ENCODE data around the gene CREBL2.
"Not testable (repeated sequence)": the region's sequence is repeated elsewhere in the genome, so short reads cannot be mapped to it uniquely, and the experiment has no call there.

CREBL2 gene, protein sequence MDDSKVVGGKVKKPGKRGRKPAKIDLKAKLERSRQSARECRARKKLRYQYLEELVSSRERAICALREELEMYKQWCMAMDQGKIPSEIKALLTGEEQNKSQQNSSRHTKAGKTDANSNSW

GRCh38 chr12:12611512-12612306 lies at the start of gene CREBL2:
Gene CREBL2, plus strand, starts transcription at chr12:12611876. Its CDS starts 297 bp downstream, at chr12:12612173.
- DNase-seq = peak; percentile 70 to 85

DNA sequence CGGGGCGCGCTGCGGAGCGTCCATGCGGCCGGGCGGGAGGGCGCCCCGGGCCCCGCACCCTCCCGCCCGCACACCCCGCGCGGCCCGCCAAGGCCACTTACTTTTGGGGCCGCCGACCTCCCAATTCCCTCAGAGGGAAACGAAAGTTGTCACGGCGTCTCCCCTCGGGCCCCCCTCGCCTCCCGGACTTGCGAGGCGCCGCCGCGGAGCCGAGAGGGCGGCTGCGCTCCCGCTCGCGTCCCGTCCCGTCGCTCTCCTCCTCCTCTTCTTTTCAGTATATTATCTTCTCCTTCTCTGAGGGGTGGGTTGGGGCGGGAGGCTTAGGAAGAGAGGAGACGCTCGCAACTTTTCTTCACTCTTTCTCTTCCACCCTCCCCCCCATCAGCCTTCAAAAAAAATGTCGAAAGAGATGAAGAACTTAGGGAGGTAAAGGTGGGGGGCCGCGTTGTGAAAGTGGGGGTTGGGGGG lies 49.6 kb upstream of the CREBL2 start:
- DNase-seq = no peak

GRCh38 chr12:12562585-12563261 lies 49.0 kb upstream of the CREBL2 start, which contains the start of gene DUSP16:
Gene DUSP16, minus strand, starts transcription at chr12:12562863. Its CDS starts 41,765 bp downstream, at chr12:12521098.
- DNase-seq = peak; percentile 46 to 55

GRCh38 chr12:12563290-12563928 lies 48.3 kb upstream of the CREBL2 start:
- DNase-seq = no peak

GRCh38 chr12:12564911-12565310 lies 46.8 kb upstream of the CREBL2 start:
- no peak for DNase-seq

GRCh38 chr12:12565971-12566370 lies 45.7 kb upstream of the CREBL2 start:
- DNase-seq = not testable (repeated sequence)

GRCh38 chr12:12572659-12573058 lies 39.0 kb upstream of the CREBL2 start:
- no peak for DNase-seq

GRCh38 chr12:12577786-12578185 lies 33.9 kb upstream of the CREBL2 start:
- DNase-seq = no peak

GRCh38 chr12:12580716-12581115 lies 31.0 kb upstream of the CREBL2 start:
- DNase-seq = not testable (repeated sequence)

DNA sequence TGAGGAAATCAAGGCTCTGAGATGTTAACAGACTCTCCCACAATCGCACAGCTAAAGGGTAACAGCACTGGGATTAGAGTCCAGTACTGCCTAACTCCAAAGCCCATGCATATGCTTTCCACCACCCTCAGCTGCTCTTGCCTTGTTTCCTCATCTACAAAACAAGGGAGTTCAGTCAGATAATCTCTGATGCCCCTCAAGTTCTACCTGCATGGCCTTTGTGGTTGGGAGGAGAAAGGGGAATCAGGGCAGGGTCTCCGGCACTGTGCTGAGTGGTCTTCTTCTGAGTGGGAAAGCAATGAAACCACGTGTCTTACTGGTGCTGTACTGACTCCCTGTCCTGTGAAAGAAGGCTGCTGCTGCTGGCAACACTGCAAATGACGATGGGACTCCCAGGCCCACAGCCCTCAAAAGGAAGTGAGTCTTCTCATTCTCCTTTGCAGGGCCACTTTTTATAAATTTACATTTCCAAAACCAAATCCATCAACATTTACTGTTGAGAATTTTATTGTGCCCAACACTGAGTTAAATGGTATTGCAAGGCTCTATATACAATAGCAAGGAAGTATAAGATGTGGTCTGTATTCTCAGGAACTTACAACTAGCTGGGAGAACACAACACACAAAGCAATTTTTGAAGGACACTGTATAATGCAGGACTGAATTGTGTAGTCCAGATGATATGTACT lies 29.3 kb upstream of the CREBL2 start:
- DNase-seq = no peak

DNA sequence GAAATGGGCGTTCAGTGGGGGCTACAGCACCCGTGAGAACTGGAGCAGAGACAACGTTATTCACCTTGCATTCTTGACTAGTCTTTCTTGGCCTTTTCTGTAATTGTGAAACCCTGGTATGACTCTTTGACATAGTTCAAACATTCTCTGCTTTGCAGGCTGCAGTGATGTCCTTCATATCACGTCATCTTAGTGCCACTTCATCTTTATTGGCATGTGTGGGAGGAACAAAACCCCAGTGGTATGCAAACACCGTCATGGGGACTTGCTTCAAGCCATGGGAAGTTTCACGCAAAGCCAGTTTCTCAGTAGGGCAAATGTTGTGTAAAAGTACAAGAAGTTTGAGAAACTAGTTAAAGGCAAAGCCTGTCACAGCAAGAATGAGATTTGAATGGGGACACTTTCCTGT lies 28.8 kb upstream of the CREBL2 start:
- no peak for DNase-seq

- DNase-seq = no peak
Observed at GRCh38 chr12:12583510-12584178, 28.0 kb upstream of the CREBL2 start.

GRCh38 chr12:12585115-12585863 lies 26.4 kb upstream of the CREBL2 start:
- no peak for DNase-seq

- DNase-seq = no peak
Observed at GRCh38 chr12:12586879-12587675, 24.6 kb upstream of the CREBL2 start.

DNA sequence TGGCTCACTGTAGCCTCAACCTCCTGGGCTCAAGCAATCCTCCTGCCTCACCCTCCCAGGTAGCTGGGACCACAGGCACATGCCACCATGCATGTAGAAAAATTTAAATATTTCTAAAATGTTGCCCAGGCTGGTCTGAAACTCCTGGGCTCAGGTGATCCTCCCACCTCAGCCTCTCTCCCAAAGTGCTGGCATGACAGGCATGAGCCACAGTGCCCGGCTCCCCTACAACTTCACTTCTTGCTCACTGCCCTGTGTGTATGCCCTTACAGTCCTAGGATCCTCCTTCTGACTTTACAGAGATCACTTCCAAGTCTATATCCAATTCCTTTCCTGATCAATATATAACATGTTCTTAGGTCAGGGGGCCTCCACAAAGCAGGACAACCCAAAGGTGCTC lies 23.8 kb upstream of the CREBL2 start:
- DNase-seq = no peak

GRCh38 chr12:12588436-12588835 lies 23.2 kb upstream of the CREBL2 start:
- not testable (repeated sequence) for DNase-seq

- no peak for DNase-seq
Observed at GRCh38 chr12:12590961-12591360, 20.7 kb upstream of the CREBL2 start.

DNA sequence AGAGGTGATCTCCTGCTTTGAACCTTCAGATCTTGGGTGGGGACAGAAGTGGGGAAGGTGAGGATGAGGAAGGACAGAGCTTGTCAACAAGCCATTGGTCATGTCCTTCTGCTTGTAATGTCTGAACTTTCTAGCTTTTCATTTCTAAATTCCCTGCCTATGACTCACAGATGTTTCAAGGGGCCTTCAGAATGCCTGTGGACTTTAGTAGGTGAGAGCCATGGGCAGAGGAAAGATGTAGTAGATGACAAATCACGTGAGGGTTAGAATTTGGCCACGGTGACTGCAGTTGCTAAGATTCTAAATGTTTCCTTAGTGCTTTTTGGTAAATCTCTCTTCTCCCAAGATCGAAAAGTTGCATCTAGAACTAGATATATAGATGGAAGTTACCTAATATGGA lies 18.7 kb upstream of the CREBL2 start:
- DNase-seq = no peak

DNA sequence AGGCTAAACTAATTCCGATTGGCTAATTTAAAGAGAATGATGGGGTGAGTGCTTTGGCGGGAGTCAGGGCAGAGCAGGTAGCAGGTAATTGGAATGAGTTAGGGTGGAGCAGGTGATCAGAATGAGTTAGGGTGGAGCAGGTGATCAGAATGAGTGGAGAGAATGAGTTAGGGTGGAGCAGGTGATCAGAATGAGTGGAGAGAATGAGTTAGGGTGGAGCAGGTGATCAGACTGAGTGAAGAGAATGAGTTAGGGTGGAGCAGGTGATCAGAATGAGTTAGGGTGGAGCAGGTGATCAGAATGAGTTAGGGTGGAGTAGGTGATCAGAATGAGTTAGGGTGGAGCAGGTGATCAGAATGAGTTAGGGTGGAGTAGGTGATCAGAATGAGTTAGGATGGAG lies 15.7 kb upstream of the CREBL2 start:
- DNase-seq = not testable (repeated sequence)

- not testable (repeated sequence) for DNase-seq
Observed at GRCh38 chr12:12596598-12596997, 15.1 kb upstream of the CREBL2 start.

All from cerebellar nuclear complex (tissue), 1 donor.